ENCODE results near the gene BNC2. TPM values are rescaled to one million over a fixed set of nuclear protein-coding genes. Genes with fewer than 3 reads are reported as not detected.

BNC2 gene
- total RNA-seq, 1 experiment from 2014 or later = 11.7 TPM

DNA sequence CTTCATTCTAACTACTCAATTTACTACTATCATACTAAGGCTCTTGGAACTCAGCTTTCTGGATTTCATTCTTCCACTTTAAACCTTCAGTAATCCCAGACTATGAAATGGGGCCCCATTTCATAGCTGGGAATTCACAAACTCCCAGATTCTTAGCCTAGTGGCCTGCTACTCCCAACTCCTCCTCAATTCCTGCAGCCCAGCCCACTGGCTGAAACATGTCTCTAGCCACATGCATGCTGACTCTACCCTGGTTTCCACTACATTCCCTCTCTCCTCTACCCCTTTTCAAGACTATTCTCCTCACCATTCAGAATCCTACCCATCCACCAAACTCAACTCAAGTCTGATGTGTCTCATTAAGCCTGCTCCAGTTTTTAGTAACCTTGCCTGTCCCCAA is 370.6 kb downstream of the BNC2 start:
- Histone ChIP-seq H3K9me2 (replicated peaks; ENCODE audit: low read length) (no peaks in the 10 kb centered on the region), H3K9me3 (ENCODE audit: low read length) (no peaks in the 10 kb centered on the region), H3F3A (ENCODE audit: low read length, unreplicated experiment) (no peaks in the 10 kb centered on the region), H3K36me3 (ENCODE audit: low read depth, low read length) (no peaks in the 10 kb centered on the region), H3K4me2 (ENCODE audit: low read length) (no peak overlapping the region), H3K4me1 (ENCODE audit: insufficient read depth, low read length) (peaks cover 23% of the 10 kb centered on the region), H3K27me3 (ENCODE audit: low read length) (no peaks in the 10 kb centered on the region), H3K27ac (ENCODE audit: low read length) (no peak overlapping the region), H3K4me3 (ENCODE audit: low read length) (no peak overlapping the region), H3K79me2 (ENCODE audit: low read length) (no peaks in the 10 kb centered on the region), H3K9ac (ENCODE audit: low read length) (no peak overlapping the region), H4K20me1 (ENCODE audit: low read length) (no peaks in the 10 kb centered on the region), H2AFZ (ENCODE audit: low read length) (no peak overlapping the region)
- intact Hi-C loops (cut with micrococcal nuclease) = no loop called here
- no TSS peak for BruUV-seq (replicated peaks)
- POLR2A ChIA-PET (ENCODE audit: unreplicated experiment) = interaction anchor here (0.8 kb wide), 1 partner anchor 14 kb away, joined by 6 read pairs; no protein-coding TSS in a partner anchor
- CTCF ChIA-PET = no interaction called here
- ATAC-seq = no peak
- no peak for DNase-seq
- TF ChIP-seq EZH2 (IDR thresholded peaks at IDR 0.05; ENCODE audit: low read length, unreplicated experiment) (no peak), EZH2phosphoT487 (IDR thresholded peaks at IDR 0.05; ENCODE audit: borderline replicate concordance, low read length) (no peak), CTCF (conservative IDR thresholded peaks at IDR 0.05; ENCODE audit: low read depth, low read length) (no peak)

GRCh38 chr9:16496908-16497307 is 373.6 kb downstream of the BNC2 start:
- POLR2A ChIA-PET (ENCODE audit: unreplicated experiment) = no interaction called here
- Histone ChIP-seq H3K79me2 (ENCODE audit: low read length) (no peaks in the 10 kb centered on the region), H3K4me1 (ENCODE audit: insufficient read depth, low read length) (peaks cover 22% of the 10 kb centered on the region), H3K9me2 (replicated peaks; ENCODE audit: low read length) (no peaks in the 10 kb centered on the region), H2AFZ (ENCODE audit: low read length) (no peak overlapping the region), H3F3A (ENCODE audit: low read length, unreplicated experiment) (no peaks in the 10 kb centered on the region), H3K4me3 (ENCODE audit: low read length) (no peak overlapping the region), H3K27ac (ENCODE audit: low read length) (no peak overlapping the region), H3K9me3 (ENCODE audit: low read length) (no peaks in the 10 kb centered on the region), H3K9ac (ENCODE audit: low read length) (no peak overlapping the region), H3K27me3 (ENCODE audit: low read length) (no peaks in the 10 kb centered on the region), H3K36me3 (ENCODE audit: low read depth, low read length) (no peaks in the 10 kb centered on the region), H3K4me2 (ENCODE audit: low read length) (no peak overlapping the region), H4K20me1 (ENCODE audit: low read length) (no peaks in the 10 kb centered on the region)
- intact Hi-C loops (cut with micrococcal nuclease) = no loop called here
- TF ChIP-seq CTCF (conservative IDR thresholded peaks at IDR 0.05; ENCODE audit: low read depth, low read length) (no peak), EZH2 (IDR thresholded peaks at IDR 0.05; ENCODE audit: low read length, unreplicated experiment) (no peak)
- BruUV-seq (replicated peaks) = no TSS peak
- ATAC-seq = no peak
- no peak for DNase-seq
- CTCF ChIA-PET = no interaction called here

DNA sequence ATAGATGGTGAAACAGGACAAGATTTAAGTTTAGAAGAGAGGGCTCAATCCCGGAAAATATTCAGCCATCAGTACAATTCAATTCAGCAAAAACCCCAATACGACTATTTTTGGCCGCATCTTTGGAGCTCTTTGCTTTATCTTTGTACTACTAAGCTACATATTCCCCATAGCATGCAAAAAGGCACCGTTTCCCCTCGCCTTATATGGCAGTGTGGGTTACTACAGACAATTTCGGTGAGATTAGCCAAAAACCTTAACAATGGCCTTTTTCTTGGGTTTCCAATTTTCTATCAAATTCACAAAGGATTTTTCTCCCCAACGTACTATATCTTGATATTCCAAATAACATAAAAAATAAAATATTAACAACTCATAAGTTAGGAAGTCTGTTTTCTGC is 382.6 kb downstream of the BNC2 start:
- no TSS peak for BruUV-seq (replicated peaks)
- Histone ChIP-seq H2AFZ (ENCODE audit: low read length) (no peak overlapping the region), H3K9me3 (ENCODE audit: low read length) (no peaks in the 10 kb centered on the region), H3K4me2 (ENCODE audit: low read length) (no peak overlapping the region), H3K9ac (ENCODE audit: low read length) (no peak overlapping the region), H4K20me1 (ENCODE audit: low read length) (no peaks in the 10 kb centered on the region), H3K4me1 (ENCODE audit: insufficient read depth, low read length) (peaks cover 9% of the 10 kb centered on the region), H3K27ac (ENCODE audit: low read length) (no peak overlapping the region), H3K9me2 (replicated peaks; ENCODE audit: low read length) (no peaks in the 10 kb centered on the region), H3K79me2 (ENCODE audit: low read length) (no peaks in the 10 kb centered on the region), H3F3A (ENCODE audit: low read length, unreplicated experiment) (no peaks in the 10 kb centered on the region), H3K36me3 (ENCODE audit: low read depth, low read length) (no peaks in the 10 kb centered on the region), H3K27me3 (ENCODE audit: low read length) (no peaks in the 10 kb centered on the region), H3K4me3 (ENCODE audit: low read length) (no peak overlapping the region)
- TF ChIP-seq EZH2phosphoT487 (IDR thresholded peaks at IDR 0.05; ENCODE audit: borderline replicate concordance, low read length) (no peak), EZH2 (IDR thresholded peaks at IDR 0.05; ENCODE audit: low read length, unreplicated experiment) (no peak), CTCF (conservative IDR thresholded peaks at IDR 0.05; ENCODE audit: low read depth, low read length) (no peak)
- intact Hi-C loops (cut with micrococcal nuclease) = no loop called here
- POLR2A ChIA-PET (ENCODE audit: unreplicated experiment) = no interaction called here
- ATAC-seq (no peak), DNase-seq (no peak)
- CTCF ChIA-PET = no interaction called here
